Stomach smooth muscle (tissue), 2 donors: Measurements from ENCODE around the gene TCF7.
A peak's percentile ranks its signal among the peaks of the same experiment; 100 is the strongest.

Source experiments
- H3K27ac ChIP-seq: one replicate; pipeline ENCODE4 v1.7.0; 2013; ENCODE audit warnings: mild to moderate bottlenecking, low read length, inconsistent platforms
- H3K27me3 ChIP-seq, 2 donors: one replicate each; pipeline ENCODE4 v1.7.0; 2013; ENCODE audit warnings: low read length in 2 of 2; ENCODE audit not compliant: insufficient read depth in 2 of 2, control insufficient read depth in 1 of 2
- H3K36me3 ChIP-seq, 2 donors: one replicate each; pipeline ENCODE4 v1.7.0; 2013; ENCODE audit warnings: low read length in 2 of 2; ENCODE audit not compliant: control insufficient read depth in 2 of 2, insufficient read depth in 2 of 2
- H3K4me1 ChIP-seq: one replicate; pipeline ENCODE4 v1.7.0; 2013; ENCODE audit warnings: low read length; ENCODE audit not compliant: control insufficient read depth, insufficient read depth
- H3K4me3 ChIP-seq, 2 donors: one replicate each; pipeline ENCODE4 v1.7.0; 2013; ENCODE audit warnings: low read length in 2 of 2
- H3K9ac ChIP-seq, 2 donors: one replicate each; pipeline ENCODE4 v1.7.0; 2013; ENCODE audit warnings: low read length in 2 of 2, mild to moderate bottlenecking in 1 of 2
- H3K9me3 ChIP-seq, 2 donors: one replicate each; pipeline ENCODE4 v1.7.0; 2013; ENCODE audit warnings: low read length in 2 of 2; ENCODE audit not compliant: control insufficient read depth in 2 of 2
- donor health status: healthy.
- donor health status: Pancreatic carcinoma.

The TCF7 gene

DNA sequence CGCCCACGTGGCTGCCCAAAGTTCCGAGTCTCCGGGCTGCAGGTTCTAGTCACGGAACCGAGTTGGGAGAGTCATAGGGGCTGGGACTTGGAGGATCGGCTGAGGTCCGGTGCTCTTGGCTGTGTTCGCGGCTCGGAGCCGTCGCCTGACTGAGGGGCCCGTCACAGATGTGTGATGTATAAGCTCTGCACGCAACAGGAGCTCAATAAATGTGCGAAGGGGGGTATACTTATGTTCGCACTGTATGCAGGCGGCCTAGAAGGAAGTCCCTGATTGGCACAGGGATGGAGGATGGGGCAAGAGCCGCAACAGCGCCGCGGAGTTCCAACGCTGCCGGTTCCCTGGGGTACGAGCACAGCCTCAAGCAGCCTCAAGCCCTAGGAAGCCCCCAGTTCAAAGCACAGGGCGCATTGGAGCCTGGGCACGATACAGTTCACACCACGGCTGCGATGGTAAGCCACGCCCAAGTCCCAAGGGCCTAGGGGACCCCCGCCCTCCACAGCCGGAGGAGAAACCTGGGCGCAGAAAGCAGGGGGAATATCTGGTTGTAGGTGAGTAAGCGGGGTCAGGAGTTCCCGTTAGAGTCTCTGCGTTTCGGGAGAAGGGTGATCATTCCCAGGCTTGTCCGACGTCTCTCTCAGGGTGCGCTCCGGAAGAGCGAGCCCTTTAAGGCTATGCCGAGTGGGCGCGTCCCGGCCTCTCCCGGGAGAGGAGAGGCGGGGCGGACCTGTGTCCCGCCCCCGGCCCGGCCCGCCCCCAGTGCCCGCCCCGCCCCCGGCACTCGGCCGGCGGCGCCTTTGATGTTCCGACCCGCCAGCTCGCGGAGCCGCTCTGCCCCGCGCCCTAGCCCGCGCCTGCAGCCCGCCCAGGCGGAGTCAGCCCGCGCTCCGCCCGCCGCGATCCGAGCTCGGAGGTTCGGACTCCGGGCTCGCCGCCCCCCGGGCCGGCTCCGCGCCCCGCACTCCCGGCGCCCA is at the start of gene TCF7:
Gene TCF7 (plus strand): TSS at position 780 of the 974 bp plus-strand sequence. CDS start 226 bp downstream, outside the sequence.
- H3K4me3 ChIP-seq, result peak within 1 kb of the TSS; percentile 81 to 85
- H3K27ac ChIP-seq, result no peak within 1 kb of the TSS
- H3K27me3 ChIP-seq, result peaks cover 14 to 22% of the 10 kb centered on the region in 2 donors
- H3K4me1 ChIP-seq, result peaks cover 14% of the 10 kb centered on the region
- H3K36me3 ChIP-seq, result no peaks in the 10 kb centered on the region
- H3K9ac ChIP-seq, result peak within 1 kb of the TSS; percentile 42 to 44
- H3K9me3 ChIP-seq, result no peaks in the 10 kb centered on the region

DNA sequence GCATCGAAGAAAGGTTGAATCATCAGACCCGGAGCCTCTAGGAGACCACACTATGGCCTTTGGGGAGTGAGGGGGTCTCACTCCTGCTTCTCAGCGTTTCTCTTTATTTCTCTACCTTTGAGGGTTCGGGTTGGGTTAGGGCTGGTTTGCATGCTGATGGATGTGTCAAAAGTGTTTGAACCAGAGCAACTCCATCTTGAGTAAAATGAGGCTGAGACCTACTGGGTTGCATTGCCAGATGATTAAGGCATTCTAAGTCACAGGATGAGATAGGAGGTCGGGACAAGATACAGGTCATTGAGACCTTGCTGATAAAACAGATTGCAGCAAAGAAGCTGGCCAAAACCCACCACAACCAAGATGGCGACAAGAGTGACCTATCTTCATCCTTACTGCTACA is 44.9 kb upstream of the TCF7 start:
- Histone ChIP-seq H3K9me3 (no peaks in the 10 kb centered on the region), H3K9ac (no peak overlapping the region), H3K4me3 (no peak overlapping the region), H3K27me3 (peaks cover 17 to 25% of the 10 kb centered on the region in 2 donors), H3K36me3 (no peaks in the 10 kb centered on the region), H3K4me1 (peaks cover 10% of the 10 kb centered on the region), H3K27ac (no peak overlapping the region)

DNA sequence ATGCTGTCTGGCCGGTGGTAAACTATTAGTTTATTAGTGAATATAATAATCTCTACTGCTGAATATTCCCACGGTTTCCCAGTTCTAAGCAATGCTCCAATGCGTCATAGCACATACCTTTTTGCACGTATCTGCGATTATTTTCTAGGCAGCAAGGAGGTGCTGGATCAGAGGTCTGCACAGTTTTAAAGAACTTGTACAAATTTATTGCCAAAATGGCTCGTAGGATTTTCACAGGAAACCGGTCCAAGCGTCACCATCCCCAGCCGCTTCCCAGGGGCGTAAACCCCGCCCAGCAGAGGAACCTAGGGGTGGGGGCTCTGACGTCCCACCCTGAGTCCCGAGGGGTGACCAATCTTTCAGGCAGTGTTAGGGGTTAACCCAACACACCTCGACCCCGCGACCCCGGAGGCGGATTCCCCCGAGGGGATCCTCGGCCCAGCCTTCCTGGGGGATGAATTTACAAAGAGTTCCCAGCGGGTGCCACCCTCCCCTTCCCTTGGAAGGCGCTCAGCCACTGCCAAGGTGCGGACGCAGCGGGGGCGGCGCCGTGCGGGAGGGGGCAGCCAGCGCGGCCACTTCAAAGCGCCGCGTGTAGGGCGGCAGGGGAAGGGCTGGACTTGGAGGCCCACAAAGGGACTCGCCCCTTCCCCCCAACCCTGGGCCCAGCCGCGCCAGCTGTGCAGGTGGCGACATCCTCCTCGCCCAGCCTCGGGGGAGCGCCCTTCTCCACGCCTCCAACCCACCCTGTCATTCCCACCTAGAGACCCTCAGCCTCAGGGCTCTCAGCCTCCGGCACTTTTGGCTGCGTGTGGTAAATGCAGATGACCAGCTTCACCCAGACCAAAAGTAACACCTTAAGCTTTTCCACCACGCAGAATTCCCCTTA is 43.5 kb upstream of the TCF7 start:
- no peak overlapping the region for H3K27ac ChIP-seq
- no peaks in the 10 kb centered on the region for H3K36me3 ChIP-seq
- H3K4me1 ChIP-seq, result peaks cover 10% of the 10 kb centered on the region
- H3K4me3 ChIP-seq, result peak overlapping the region; percentile 43 to 58
- peaks cover 17 to 25% of the 10 kb centered on the region in 2 donors for H3K27me3 ChIP-seq
- no peak overlapping the region for H3K9ac ChIP-seq
- no peaks in the 10 kb centered on the region for H3K9me3 ChIP-seq

DNA sequence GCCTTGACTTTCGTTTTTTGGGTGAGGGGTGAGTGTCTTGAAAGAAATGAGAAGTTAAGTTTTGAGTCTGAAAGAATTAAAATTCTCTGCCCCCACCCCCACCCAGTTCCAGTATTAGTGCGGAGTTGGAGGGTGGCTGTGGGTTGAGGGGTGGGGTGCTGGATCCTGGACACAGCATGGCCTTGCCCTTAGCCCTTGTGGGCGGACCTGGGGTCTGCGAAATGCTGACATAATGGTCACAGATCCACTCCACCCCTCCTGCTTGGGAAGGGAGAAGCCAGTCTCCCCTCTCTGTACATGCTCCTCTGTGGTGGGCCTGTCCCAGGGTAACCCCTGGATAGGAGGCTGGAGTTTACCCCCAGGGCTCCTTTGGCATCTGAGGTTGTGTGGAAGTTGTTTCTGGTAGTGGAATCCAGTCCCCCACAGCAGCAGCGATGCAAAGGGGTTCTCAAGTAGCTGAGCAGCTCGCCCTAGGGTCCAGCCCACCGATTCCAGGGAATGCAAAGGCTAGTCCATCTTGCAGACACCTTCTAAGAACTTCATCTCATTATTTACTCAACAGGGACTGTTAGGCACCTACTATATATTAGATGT is 42.8 kb upstream of the TCF7 start:
- Histone ChIP-seq H3K27ac (no peak overlapping the region), H3K4me1 (peaks cover 10% of the 10 kb centered on the region), H3K27me3 (peaks cover 17 to 25% of the 10 kb centered on the region in 2 donors), H3K4me3 (no peak overlapping the region), H3K36me3 (no peaks in the 10 kb centered on the region), H3K9me3 (no peaks in the 10 kb centered on the region), H3K9ac (no peak overlapping the region)

DNA sequence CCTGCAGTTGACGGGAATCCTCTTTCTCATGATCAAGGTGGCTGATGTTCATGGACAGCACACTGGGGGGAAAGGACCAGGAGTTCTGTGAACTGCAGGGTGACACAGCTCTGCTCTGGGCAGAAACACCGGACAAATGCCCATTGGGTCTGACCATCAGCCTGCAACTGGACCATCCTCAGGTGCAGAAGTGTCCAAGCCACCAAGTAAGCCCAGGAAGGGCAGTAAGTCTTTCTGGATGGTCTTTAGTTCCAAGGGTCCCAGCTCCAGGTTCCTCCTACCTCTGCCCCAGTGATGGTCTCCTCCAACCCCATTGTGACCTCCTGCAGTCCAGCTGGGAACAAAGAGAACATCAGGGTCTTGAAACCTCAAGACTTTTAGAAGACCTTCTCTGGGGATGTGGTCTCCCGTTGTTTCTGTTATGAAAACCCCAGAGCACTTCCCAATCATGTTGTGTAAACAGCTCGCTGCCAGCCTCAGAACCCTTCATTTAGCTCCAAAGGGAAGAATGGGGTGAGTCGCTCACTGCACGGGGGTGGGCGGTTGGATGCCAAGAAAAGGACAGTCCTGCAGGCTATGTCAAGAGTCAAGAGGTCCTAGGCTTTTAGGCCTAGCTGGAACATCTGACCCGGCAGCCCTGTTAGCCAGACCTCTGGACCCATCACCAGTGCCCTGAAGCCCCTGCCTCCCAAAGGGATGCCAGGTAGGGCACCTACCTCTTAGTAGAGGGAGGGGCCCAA is 41.8 kb upstream of the TCF7 start:
- H3K4me1 ChIP-seq, result peaks cover 10% of the 10 kb centered on the region
- no peak overlapping the region for H3K27ac ChIP-seq
- H3K4me3 ChIP-seq, result no peak overlapping the region
- peaks cover 17 to 25% of the 10 kb centered on the region in 2 donors for H3K27me3 ChIP-seq
- no peak overlapping the region for H3K9ac ChIP-seq
- H3K36me3 ChIP-seq, result no peaks in the 10 kb centered on the region
- no peaks in the 10 kb centered on the region for H3K9me3 ChIP-seq

DNA sequence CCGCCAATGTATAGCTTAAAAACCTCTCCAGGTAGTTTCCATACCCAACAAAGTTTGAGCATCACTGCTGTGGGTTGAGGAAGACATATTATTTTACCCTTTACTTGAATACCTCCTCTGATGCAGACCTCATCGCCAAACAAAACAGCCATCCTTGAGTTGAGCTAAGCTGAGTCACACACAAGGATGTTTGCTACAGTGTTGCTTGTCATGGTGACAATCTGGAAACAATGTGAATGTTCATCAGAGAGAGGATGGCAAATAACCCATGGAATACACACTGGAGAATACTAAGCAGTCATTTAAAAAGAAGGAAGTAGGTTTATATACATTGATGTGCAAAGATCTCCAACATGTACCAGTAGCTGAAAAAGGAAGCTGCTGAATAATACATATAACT is 41.1 kb upstream of the TCF7 start:
- Histone ChIP-seq H3K4me3 (no peak overlapping the region), H3K9me3 (no peaks in the 10 kb centered on the region), H3K36me3 (no peaks in the 10 kb centered on the region), H3K27me3 (peaks cover 17 to 25% of the 10 kb centered on the region in 2 donors), H3K27ac (no peak overlapping the region), H3K9ac (no peak overlapping the region), H3K4me1 (peaks cover 10% of the 10 kb centered on the region)

DNA sequence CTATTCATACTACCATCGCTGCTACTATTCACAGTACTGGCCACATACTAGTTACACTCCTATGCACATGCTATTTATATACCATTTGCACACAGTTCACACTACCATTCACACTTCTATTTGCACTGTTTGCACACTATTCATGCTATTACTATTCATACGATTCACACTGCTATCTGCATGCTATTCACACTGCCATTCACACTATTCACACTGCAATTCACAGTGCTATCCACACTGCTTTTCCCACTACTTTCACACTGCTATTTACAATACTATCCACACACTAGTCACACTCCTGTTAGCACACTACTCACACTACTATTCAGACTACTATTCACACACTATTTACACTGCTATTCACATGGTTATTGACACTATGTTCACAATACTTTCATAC is 39.4 kb upstream of the TCF7 start:
- H3K36me3 ChIP-seq, result no peaks in the 10 kb centered on the region
- peaks cover 10% of the 10 kb centered on the region for H3K4me1 ChIP-seq
- H3K9me3 ChIP-seq, result no peaks in the 10 kb centered on the region
- H3K4me3 ChIP-seq, result no peak overlapping the region
- no peak overlapping the region for H3K9ac ChIP-seq
- H3K27me3 ChIP-seq, result peaks cover 14 to 18% of the 10 kb centered on the region in 2 donors
- no peak overlapping the region for H3K27ac ChIP-seq

DNA sequence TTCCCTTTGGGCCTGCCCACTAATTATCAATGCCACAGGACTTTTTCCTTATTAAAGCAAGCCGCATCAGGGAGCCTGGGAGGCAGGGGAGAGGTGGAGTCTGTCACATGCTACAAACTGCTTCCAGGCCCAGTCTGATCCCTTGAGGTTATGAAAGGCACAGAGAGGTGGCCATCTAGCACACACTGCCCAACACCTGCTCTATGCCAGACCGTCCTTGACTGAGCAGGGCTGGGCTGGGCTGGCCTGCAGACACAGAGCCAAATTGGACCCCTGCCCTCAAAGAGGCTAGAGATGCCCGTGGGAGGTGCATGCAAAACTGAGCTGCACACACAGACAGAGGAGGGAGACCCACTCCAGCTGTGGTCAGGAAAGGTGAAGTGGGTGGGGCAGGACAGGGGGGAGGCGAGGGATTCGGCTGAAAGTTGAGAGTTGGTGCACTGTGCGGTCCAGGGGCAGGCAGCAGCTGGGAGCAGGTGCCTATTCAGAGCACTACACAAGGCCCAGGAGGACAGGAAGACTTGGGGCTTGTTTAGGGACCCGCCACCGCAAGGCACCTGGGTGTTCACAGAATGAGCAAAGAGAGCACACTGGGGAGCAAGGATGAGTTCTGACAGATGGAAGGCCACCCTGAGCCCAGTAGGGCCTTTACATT is 36.4 kb upstream of the TCF7 start:
- no peak overlapping the region for H3K27ac ChIP-seq
- H3K9me3 ChIP-seq, result no peaks in the 10 kb centered on the region
- no peaks in the 10 kb centered on the region for H3K4me1 ChIP-seq
- H3K36me3 ChIP-seq, result no peaks in the 10 kb centered on the region
- no peak overlapping the region for H3K4me3 ChIP-seq
- no peaks in the 10 kb centered on the region for H3K27me3 ChIP-seq
- no peak overlapping the region for H3K9ac ChIP-seq

DNA sequence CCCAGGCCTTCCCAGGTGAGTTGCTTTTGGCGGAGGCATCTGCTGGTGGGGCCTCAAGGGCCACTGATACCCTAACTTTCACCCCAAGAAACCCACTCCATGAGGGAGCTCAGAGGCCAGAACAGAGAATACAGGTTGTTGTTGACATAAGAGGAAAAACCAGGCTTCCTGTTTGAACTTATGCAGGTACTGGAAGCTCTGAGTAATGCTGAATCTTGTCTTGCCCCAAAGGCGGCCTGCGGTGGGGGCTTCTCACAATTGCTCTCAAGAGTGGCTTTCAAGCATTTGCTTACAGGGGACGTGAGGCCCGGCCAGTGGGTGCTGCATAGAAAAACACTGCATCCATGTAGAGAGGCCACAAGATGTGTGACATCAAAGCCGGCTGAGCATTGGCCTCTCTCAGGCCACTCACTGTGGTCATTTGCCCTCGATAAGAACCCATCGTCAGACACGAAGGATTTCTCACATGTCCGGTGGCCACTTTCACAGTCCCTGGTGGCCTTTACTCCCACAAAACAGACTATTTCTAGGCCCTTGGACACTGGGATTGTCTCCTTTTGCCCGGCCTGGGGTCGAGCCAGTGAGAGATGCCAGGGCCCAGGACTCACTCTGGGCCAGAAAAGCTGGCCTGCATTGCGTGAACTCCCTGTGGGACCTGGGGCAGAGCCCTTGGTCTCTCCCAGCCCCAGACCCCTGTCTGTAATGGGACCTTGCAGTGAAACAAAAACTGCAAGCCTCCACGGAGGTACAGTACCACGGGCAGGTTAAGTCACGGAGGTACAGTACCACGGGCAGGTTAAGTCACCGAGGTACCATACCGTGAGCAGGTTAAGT is 34.5 kb upstream of the TCF7 start:
- Histone ChIP-seq H3K4me1 (no peaks in the 10 kb centered on the region), H3K4me3 (no peak overlapping the region), H3K36me3 (no peaks in the 10 kb centered on the region), H3K9me3 (no peaks in the 10 kb centered on the region), H3K27ac (no peak overlapping the region), H3K27me3 (no peaks in the 10 kb centered on the region), H3K9ac (no peak overlapping the region)
